HG03196 (cell line): ENCODE data around the gene RBM45.
A peak's percentile ranks its signal among the peaks of the same experiment; 100 is the strongest.
"Not testable (repeated sequence)": the region's sequence is repeated elsewhere in the genome, so short reads cannot be mapped to it uniquely, and the experiment has no call there.

ENCODE experiments used
- ATAC-seq: cut with Tn5 transposase; IDR thresholded peaks from one replicate; pipeline ENCODE4 v1.9.1; 2021; ENCODE audit not compliant: unreplicated experiment

The RBM45 gene

DNA sequence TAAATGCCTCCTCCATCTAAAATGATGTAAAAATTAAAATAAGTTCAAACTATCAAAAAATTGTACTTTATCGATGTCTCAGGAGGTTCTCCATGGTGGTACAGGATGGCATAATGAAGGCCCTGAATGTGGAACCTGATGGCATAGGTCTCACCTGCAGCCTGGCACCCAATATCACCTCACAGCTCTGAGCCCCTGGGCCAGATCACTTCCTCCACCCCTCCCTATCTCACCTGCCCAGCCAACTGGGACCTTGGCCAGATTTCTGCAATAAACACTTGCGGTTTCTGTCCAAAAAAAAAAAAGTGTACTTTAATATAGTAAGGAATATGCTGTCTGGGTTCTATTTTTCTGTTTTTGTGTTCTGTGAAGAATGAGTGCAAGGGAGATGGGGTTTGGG lies 6.7 kb upstream of the RBM45 start:
- no peak for ATAC-seq

DNA sequence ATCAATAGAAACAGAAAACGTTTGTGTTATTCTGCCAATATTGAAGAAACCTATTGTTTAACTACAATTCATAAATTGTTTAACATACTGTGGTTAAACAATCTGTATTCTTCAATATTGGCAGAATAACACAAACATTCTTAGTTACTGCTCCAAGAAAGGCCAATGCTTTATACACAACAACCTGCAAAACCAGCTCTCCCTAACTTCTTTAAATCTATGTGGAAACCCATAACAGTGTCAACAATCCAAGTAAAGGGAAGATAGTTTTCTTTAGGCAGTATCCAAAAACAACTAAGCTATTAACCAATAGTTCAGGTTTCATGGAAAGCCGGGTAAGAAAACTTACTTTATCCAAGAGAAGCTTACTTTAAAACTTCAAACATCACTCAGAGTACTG lies 6.2 kb upstream of the RBM45 start:
- ATAC-seq = no peak

- no peak for ATAC-seq
Observed at GRCh38 chr2:178108176-178108575, 4.1 kb upstream of the RBM45 start.

- no peak for ATAC-seq
Observed at GRCh38 chr2:178109813-178110212, 2.4 kb upstream of the RBM45 start.

- ATAC-seq = no peak
Observed at GRCh38 chr2:178110681-178111080, 1.6 kb upstream of the RBM45 start.

- ATAC-seq = peak; percentile 0
Observed at GRCh38 chr2:178111743-178112142, 494 bp upstream of the RBM45 start.

GRCh38 chr2:178114462-178114861 lies 2.2 kb downstream of the RBM45 start:
- peak; percentile 37 for ATAC-seq

DNA sequence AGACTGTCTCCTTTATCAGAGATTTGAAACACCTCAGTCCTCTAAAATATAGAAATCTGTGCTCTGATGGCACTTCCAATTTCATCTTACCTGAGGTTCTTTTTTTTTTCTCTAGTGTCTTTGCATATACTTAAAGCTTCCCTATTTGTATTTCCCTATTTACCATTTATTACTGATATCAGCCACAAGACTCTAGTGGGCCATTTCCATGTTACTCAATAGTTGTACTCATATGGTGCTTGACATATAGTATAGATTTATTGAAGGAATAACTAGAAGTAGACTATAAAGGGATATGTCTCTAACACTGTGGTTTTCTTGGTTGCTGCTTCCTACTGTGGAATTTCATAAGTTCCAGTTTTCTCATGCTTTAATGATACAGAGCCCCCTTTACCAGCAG lies 3.0 kb downstream of the RBM45 start:
- ATAC-seq = no peak

DNA sequence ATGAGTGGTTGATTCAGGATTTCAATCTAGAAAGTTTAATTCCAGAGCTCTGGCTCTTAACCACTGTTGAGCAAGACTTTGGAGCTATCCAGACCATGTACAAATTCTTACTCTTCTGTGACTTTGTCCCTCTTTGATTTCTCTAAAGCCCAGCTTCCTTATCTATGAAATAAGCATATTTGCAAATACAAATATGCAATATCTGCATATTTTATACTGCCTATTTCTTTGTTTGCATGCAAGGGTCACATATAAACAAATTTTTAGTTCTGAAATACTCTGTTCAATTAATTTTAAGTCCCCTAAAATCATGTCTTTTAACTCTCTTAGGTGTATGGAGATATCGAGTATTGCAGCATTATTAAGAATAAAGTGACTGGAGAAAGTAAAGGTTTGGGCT lies 5.5 kb downstream of the RBM45 start:
- ATAC-seq = no peak

GRCh38 chr2:178119179-178119922 lies 7.1 kb downstream of the RBM45 start:
- no peak for ATAC-seq

DNA sequence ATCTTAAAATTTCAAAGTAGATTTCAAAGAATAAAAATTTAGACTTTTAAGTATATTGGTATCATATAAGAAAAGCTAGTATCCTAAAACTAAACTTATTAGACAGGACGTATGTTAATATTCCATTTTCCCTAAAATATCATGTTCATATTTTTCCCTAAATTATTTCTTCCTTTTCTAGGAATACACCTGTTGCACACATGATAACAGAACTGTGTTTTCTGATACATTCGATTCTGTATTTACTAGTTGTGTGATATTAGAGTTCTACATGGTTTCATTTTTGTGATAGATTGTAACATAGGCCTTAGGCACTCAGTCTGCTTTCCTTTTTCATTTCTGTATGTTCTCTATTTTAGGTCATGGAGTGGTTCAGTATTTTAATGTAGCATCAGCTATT lies 10.9 kb downstream of the RBM45 start:
- ATAC-seq = no peak

- ATAC-seq = no peak
Observed at GRCh38 chr2:178125125-178125524, 12.9 kb downstream of the RBM45 start.

- no peak for ATAC-seq
Observed at GRCh38 chr2:178125862-178126261, 13.6 kb downstream of the RBM45 start.

DNA sequence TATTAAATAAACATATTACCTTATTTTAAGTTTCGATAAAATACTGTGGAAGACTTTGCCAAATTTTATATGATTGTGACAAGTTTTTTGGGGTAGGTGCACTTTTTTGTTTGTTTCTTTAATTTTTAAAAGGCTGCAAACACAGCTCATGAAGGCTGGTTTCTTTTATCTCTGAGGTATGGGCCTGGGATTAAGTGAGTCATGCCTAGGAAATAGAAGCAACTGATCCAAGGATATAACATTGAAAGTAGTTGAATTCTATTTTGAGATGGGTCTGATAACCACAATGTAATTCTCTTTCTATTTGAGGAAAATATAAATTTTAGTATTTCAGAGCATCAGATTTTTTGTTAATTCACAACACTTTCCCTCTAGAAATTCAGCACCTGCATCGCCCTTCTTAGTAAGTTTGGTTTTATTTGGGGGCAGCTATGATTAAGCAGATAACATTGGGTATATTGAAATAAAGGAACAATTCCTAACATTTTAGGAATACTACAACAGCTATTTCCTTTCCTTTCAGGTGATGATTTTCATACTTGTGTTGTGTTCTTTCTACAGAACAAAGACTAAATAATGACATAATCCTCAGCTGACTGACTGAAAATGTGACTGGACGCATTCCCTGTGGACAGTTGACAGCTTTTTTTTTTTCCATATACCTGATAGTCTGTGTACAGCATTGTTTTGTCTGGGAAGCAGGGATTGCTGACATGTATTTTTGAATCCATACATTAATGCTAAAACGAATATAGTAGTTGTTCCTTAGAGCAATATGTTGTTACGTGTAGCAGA lies 16.8 kb downstream of the RBM45 start:
- no peak for ATAC-seq

DNA sequence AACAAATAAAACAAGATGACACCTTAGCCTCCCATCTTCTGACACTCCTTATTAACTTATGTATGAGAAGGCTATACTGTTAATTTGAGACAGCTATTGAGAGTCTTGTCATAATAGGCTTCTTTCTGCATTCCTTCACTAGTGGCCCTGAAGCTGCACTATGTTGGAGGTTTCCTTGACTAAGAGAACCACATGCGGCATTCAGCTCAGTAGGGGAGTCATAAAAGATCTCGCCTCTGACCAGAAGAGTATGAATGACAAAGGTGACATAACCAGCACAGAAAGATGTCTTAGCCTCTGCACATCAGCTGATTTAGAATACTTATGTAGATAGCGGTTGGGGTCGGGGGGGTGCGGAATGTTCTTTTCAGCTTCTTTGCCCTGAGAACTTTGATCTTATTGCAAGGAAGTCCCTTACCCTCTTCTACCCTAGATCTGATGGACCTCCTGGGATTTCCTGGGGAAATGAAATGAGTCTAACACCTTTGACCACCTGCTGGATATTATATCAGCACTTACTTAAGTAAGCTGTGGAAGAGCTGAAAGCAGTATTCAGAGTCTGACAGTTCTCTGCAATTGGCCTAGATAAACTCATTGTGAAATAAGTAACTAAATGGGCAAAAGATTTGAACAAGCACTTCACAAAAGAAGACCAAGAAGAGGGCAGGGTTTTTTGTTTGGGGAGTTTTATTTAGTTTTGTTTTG lies 24.2 kb downstream of the RBM45 start:
- ATAC-seq = no peak

- ATAC-seq = no peak
Observed at GRCh38 chr2:178142274-178143065, 30.2 kb downstream of the RBM45 start.

DNA sequence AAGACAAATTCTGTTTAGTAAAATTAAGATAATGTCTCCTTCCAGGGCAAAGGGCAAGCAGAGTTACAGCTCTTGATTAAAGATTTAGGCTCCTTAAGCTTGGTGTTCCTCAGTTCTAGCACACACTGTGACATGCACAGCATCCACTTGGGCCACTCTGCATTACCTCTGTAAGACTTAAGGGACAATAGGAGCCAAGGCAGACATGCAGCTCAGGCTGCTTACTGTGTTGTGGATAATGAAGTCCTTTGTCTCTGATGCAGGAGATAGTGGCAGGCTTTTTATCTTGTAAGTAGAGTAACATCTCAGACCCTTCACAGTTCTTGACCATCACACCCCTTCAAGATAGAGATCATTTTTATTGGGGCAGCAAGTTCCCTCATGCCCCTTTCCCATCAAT lies 31.2 kb downstream of the RBM45 start:
- no peak for ATAC-seq

DNA sequence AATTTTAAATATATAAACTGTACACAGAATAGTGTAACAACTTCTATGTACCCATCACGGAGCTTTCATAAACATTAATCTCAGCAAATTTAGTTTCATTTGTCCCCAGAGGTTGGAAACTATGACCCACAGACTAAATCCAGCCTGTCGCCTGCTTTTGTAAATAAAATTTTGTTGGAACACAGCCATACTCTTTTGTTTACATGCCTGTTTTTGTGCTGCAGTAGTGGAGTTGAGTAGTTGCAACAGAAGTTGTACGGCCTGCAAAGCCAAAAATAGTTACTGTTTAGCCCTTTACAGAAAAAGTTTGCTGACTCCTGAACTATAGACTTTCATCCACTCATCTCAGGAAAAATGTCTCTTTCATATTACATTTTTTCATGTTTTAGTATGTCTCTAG lies 39.8 kb downstream of the RBM45 start:
- no peak for ATAC-seq

- no peak for ATAC-seq
Observed at GRCh38 chr2:178152542-178152941, 40.3 kb downstream of the RBM45 start.

DNA sequence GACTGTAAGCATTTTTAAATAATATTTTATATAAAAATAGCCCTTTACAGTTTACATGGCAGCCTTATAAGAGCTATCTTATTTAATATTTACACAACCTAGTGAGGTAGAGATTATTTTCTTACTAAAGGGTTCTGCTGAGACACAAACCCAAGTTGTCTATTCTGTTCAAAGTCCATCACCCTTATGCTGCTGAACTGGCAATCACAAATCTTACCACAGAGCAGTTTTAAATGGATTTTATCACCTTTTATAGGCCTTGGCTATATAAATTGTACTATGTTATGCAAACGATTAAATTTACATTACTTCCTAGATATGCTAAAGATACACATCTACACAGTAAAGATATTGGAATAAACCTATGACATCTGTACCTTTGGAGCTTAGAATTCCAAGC lies 40.7 kb downstream of the RBM45 start:
- no peak for ATAC-seq

GRCh38 chr2:178153878-178154277 lies 41.6 kb downstream of the RBM45 start:
- ATAC-seq = not testable (repeated sequence)
